ENCODE data around the gene LONP1.

LONP1 gene

DNA sequence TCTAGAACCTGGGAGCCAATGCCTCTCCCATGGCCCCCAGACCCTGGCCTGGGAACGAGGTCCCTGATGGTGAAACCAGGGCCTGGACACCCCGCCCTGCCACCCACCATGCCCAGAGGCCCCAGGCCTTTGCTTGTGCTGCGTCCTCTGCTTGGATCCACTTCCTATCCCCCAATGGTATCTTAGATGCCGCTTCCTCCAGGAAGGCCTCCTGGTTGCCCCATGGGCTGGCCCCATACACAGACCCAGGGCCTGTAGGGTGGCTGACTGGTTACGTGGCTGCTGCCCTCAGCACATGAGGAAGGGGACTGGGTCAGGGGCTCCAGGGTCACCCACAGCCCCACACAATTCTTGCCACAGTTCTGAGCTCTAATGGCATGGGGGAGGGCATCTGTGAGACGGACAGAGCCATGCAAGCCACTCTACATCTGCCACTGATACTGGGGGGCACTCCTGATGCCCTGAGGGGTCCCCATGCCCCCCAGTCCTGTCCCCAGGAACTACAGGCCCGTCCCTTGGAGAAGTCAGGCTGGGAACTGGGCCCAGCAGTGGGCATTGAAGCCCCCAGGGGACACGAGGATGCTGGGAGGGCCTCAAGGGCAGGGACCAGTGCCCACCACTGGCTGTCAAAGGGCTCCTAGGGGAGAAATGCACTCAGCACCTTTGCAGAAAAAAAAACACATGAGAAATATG lies 24.8 kb downstream of the LONP1 start:
- Histone ChIP-seq H3K36me3 (ENCODE audit: insufficient read depth, insufficient read length, low read length) (peaks cover 94% of the 10 kb centered on the region), H3K9ac (ENCODE audit: insufficient read length, low read depth) (no peak overlapping the region), H3K4me1 (ENCODE audit: insufficient read depth, insufficient read length) (peaks cover 25% of the 10 kb centered on the region), H3K4me3 (ENCODE audit: insufficient read length, low read depth) (no peak overlapping the region), H3K9me3 (ENCODE audit: insufficient read depth, low read length) (no peaks in the 10 kb centered on the region), H3K27me3 (ENCODE audit: insufficient read depth, insufficient read length) (no peaks in the 10 kb centered on the region)
- TF ChIP-seq ZNF274 (IDR thresholded peaks at IDR 0.05; ENCODE audit: low read depth, low read length), result no peak
- no peak for TF ChIP-seq YY1 (IDR thresholded peaks at IDR 0.05; ENCODE audit: insufficient read depth, insufficient read length)
- no peak for TF ChIP-seq SUZ12 (IDR thresholded peaks at IDR 0.05; ENCODE audit: extremely low read depth, insufficient read depth, insufficient read length)
- no peak for DNase-seq (ENCODE audit: low read depth, low spot score)

DNA sequence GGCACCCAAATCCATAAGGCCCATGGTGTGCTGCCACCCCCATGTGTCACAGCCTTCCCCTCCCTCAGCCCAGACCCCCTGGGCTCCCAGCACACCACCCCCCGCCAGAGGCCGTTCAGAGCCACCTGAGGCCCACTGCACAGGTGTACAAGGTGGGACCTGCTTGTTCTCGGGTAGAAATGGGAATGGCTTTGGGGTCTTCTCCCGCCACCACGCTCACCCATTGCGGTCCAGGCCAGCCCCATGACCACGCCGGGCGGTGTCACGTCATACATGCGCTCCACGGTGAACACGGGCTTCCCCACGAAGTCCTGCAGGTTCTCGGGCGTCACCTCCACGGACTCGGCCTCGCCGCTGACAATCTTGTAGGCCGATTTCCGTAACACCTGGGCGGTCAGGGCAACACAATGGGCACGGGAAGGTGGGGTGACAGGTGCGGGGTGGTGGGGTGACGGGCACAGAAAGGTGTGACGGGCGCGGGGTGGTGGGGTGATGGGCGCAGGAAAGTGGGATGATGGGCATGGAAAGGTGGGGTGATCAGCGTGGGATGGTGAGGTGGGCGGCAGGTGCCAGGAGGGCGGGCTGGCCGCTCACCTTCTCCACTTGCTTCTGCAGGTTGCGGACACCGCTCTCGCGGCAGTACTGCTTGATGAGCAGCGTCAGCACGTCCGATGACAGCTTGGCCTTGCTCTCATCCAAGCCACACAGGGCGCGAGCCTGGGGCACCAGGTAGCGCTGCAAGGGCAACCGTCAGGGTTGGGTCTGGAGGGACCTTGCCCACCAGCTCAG lies 25.6 kb downstream of the LONP1 start:
- H3K27me3 ChIP-seq (ENCODE audit: insufficient read depth, insufficient read length), result no peaks in the 10 kb centered on the region
- H3K4me1 ChIP-seq (ENCODE audit: insufficient read depth, insufficient read length), result peaks cover 25% of the 10 kb centered on the region
- no peak overlapping the region for H3K4me3 ChIP-seq (ENCODE audit: insufficient read length, low read depth)
- TF ChIP-seq ZNF274 (IDR thresholded peaks at IDR 0.05; ENCODE audit: low read depth, low read length) (no peak), SUZ12 (IDR thresholded peaks at IDR 0.05; ENCODE audit: extremely low read depth, insufficient read depth, insufficient read length) (no peak), YY1 (IDR thresholded peaks at IDR 0.05; ENCODE audit: insufficient read depth, insufficient read length) (no peak)
- H3K9ac ChIP-seq (ENCODE audit: insufficient read length, low read depth), result no peak overlapping the region
- DNase-seq (ENCODE audit: low read depth, low spot score), result no peak
- H3K36me3 ChIP-seq (ENCODE audit: insufficient read depth, insufficient read length, low read length), result peaks cover 87% of the 10 kb centered on the region
- no peaks in the 10 kb centered on the region for H3K9me3 ChIP-seq (ENCODE audit: insufficient read depth, low read length)

DNA sequence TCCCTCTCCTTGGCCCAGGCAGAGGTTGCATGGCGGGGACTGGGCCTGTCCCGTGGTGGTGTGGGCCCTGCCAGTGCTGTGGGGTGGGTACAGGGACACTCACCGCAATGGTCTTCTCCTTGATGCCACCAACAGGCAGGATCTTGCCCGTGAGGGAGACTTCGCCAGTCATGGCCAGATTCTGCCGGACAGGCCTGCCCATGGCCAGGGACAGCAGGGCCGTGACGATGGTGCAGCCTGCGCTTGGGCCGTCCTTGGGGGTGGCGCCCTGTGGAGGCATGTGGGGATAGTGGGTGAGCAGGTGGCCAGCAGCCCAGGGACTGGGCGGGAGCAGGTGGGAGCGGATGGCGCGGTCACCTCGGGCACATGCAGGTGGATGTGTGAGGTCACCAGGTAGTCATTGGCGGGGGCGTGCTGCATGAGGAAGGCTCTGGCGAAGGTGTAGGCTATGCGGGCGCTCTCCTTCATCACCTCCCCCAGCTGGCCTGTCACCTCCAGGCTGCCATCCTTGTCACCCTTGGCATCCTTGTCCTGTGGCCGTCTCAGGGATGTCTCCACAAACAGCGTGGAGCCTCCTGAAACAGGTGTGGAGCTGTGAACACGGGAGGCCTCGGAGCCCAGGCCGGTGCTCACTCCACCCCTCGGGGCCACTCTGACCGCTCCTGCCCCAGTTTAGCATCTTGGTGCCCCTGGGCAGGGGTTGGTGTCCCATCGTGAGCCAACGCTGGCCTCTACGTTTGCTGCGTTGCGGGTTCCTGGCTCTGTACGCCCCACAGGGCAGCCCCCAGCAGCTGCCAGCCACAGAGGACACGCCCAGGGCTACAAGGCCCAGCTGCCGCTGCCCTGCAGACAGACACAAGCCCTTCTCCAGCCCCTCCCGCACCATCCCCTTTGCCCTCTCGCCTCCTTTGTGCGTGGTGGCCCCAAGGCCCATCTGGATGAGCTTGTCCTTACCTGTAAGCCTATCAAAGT lies 26.5 kb downstream of the LONP1 start:
- Histone ChIP-seq H3K36me3 (ENCODE audit: insufficient read depth, insufficient read length, low read length) (peaks cover 78% of the 10 kb centered on the region), H3K4me3 (ENCODE audit: insufficient read length, low read depth) (no peak overlapping the region), H3K9ac (ENCODE audit: insufficient read length, low read depth) (no peak overlapping the region), H3K4me1 (ENCODE audit: insufficient read depth, insufficient read length) (peaks cover 25% of the 10 kb centered on the region), H3K27me3 (ENCODE audit: insufficient read depth, insufficient read length) (no peaks in the 10 kb centered on the region), H3K9me3 (ENCODE audit: insufficient read depth, low read length) (no peaks in the 10 kb centered on the region)
- DNase-seq (ENCODE audit: low read depth, low spot score), result no peak
- no peak for TF ChIP-seq YY1 (IDR thresholded peaks at IDR 0.05; ENCODE audit: insufficient read depth, insufficient read length)

DNA sequence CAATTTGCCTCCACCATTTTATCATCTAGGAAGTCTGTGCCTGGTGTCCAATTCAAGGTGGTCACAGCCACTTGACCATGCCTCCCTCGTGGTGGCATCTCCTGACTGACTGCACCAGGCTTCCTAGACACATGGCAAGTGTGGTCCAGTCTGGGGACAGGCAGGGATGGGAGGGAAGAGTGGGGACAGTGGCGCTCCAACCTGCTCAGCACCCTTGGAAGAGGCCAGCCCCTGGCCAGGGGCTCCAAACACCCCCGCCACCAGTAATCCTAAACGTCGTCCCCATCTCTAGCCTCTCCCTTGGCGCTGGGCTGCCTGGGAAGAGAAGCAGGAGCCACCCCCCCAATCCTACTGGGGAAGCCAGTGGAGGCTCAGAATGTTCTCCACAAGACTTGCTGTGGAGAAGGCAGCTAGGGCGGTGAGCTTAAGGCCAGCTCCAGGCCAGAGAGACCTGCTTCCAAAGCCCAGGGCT lies 27.2 kb downstream of the LONP1 start:
- H3K9me3 ChIP-seq (ENCODE audit: insufficient read depth, low read length), result no peaks in the 10 kb centered on the region
- TF ChIP-seq SUZ12 (IDR thresholded peaks at IDR 0.05; ENCODE audit: extremely low read depth, insufficient read depth, insufficient read length) (no peak), YY1 (IDR thresholded peaks at IDR 0.05; ENCODE audit: insufficient read depth, insufficient read length) (no peak), ZNF274 (IDR thresholded peaks at IDR 0.05; ENCODE audit: low read depth, low read length) (no peak)
- H3K9ac ChIP-seq (ENCODE audit: insufficient read length, low read depth), result peak overlapping the region; percentile 99
- peaks cover 73% of the 10 kb centered on the region for H3K36me3 ChIP-seq (ENCODE audit: insufficient read depth, insufficient read length, low read length)
- no peak for DNase-seq (ENCODE audit: low read depth, low spot score)
- H3K4me3 ChIP-seq (ENCODE audit: insufficient read length, low read depth), result no peak overlapping the region
- no peaks in the 10 kb centered on the region for H3K27me3 ChIP-seq (ENCODE audit: insufficient read depth, insufficient read length)
- peaks cover 26% of the 10 kb centered on the region for H3K4me1 ChIP-seq (ENCODE audit: insufficient read depth, insufficient read length)

DNA sequence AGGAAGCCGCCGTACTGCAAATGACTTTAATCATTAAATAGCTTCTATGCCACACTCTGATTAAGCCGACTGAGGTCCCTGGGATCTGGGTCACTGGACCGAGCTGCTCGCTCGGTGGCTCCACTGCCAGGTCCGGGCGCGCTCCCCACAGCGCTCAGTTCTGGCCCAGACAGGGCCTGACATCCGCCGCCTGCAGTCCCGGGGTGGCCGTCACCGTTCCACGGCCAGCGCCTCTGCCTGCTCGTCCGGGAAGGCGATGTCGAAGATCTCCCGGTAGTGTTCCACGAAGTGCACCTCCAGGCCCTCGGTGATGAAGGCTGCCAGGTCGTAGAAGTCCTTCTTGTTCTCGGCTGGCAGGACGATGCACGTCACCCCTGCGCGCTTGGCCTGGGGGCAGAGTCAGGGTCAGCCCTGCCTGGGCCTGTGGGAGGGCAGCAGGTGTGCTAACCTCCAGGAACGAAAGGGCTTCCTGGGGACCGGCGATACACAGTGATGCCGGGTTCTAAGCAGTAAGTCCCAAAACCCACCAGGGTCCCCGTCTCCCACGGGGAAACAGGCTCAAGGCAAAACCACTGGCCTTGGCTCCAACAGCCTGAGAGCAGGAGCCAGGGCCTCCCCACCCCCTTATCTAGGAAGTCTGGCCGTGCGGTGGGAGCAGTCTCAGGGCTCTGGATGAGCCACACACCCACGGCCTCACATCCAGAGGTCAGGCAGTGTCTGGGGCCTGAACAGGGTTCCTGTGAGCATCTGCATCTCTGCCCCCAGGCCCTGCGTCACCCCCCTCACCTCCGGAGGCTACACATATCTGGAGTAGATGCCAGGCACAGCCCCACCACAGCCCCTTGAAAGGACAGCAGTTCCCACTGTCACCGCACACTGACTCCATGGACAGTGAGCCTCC lies 27.9 kb downstream of the LONP1 start:
- Histone ChIP-seq H3K9me3 (ENCODE audit: insufficient read depth, low read length) (no peaks in the 10 kb centered on the region), H3K36me3 (ENCODE audit: insufficient read depth, insufficient read length, low read length) (peaks cover 69% of the 10 kb centered on the region), H3K27me3 (ENCODE audit: insufficient read depth, insufficient read length) (no peaks in the 10 kb centered on the region), H3K4me1 (ENCODE audit: insufficient read depth, insufficient read length) (peaks cover 30% of the 10 kb centered on the region), H3K4me3 (ENCODE audit: insufficient read length, low read depth) (peak overlapping the region; percentile 100), H3K9ac (ENCODE audit: insufficient read length, low read depth) (peak overlapping the region; percentile 99)
- TF ChIP-seq YY1 (IDR thresholded peaks at IDR 0.05; ENCODE audit: insufficient read depth, insufficient read length) (no peak), SUZ12 (IDR thresholded peaks at IDR 0.05; ENCODE audit: extremely low read depth, insufficient read depth, insufficient read length) (no peak), ZNF274 (IDR thresholded peaks at IDR 0.05; ENCODE audit: low read depth, low read length) (no peak)
- no peak for DNase-seq (ENCODE audit: low read depth, low spot score)
